Stimulated activated CD4-positive, alpha-beta T cell treated with anti-CD3 and anti-CD28 coated beads, TNF-alpha, amount 100 ng/mL, for 4 hours (primary cell): ENCODE data around the gene ZFAND6.
A peak's percentile ranks its signal among the peaks of the same experiment; 100 is the strongest.

Source experiments
- DNase-seq, 3 experiments: peaks; one replicate each; pipeline ENCODE4 v3.0.0-alpha.2; 2020; ENCODE audit warnings: low read depth in 3 of 3

ZFAND6 gene

DNA sequence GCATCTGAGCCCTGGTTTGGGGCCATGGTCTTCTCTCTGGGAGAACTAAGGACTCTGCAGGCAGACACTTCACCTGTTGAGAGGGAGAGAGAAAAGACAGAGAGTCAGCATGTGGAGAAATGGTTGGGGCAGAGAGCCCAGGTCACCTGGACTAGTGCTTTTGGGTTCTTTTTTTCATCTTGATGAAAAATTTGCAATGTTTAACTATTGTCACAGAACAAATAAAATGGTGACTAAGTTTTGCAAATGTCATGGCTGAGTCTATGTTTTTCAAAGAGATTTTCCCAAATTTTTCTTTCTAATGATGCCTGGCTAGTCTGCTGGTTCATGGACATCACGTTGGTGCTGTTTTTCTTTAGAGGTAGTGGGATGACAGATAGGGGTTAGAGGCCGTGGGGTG lies 111.1 kb downstream of the ZFAND6 start:
- no peak for DNase-seq

DNA sequence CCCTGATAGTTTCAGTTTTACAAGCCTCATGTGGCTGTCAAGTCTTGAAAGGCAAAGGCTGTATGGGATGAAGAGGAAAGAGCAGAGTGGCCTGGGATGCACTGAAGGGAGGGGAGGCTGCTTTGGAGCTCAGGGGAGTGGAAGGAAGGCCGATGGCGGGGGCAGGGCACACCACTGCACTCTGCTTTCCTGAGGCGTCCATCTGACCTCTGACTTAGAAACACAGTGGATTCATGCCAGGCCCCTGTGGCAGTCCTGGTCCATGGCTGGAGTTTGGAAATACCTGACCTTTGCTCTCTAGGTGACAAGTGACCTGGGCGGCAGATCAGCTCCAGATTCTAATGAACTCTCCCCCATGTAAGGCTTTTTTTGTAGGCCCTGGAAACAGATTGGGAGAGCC lies 112.3 kb downstream of the ZFAND6 start:
- DNase-seq: no peak

DNA sequence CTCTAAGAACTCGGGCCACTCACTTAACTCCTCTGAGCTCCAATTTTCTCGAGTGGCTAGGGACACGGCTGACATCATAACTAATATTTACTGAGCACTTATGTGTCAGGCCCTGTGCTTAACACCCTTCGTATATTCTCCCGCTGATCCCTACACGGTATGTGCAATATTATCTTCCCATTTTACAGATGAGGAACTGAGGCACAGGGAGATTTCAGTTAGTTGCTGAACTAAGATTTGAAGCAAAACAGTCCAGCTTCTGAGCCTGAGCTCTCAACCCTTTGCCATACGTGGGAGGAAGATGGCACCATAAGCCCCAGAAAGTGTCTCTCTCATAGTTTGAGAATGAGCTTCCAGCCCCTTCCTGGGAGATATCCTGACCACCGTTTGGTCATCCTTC lies 112.9 kb downstream of the ZFAND6 start:
- DNase-seq: no peak

DNA sequence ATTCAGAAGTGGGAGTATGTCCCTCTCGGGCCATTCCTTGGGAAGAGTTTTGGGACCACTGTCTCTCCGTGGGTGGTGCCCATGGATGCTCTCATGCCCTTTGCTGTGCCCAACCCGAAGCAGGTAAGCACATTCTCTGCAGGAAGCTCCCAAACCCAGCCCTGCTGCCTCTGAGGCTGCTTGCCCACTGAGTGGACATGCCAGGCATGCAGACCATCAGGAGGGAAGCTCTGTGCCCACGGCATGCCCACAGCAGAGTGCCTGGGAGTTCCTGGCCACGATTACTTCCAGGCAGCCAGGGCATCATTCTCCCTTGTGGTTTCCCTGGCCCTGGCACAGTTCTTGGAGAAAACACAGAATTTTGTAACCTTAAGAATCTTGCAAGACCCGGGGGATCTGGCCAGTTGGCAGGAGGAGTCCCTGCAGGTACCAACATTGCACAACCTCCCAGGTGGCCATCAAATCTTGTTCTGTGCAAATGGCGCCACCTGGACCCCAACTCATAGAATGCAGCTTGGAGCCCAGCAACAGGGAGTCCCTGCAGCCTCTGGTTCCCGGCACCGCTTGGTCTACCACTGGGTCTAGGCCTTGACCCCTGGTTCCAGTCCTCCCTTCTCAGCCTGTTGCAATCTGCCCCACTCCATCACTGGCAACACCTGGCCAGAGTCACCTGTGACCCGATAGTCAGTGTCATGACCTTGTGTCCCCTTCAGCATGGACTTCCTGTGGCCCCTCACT lies 113.7 kb downstream of the ZFAND6 start:
- peak; percentile 44 to 52 (median 50) for DNase-seq

DNA sequence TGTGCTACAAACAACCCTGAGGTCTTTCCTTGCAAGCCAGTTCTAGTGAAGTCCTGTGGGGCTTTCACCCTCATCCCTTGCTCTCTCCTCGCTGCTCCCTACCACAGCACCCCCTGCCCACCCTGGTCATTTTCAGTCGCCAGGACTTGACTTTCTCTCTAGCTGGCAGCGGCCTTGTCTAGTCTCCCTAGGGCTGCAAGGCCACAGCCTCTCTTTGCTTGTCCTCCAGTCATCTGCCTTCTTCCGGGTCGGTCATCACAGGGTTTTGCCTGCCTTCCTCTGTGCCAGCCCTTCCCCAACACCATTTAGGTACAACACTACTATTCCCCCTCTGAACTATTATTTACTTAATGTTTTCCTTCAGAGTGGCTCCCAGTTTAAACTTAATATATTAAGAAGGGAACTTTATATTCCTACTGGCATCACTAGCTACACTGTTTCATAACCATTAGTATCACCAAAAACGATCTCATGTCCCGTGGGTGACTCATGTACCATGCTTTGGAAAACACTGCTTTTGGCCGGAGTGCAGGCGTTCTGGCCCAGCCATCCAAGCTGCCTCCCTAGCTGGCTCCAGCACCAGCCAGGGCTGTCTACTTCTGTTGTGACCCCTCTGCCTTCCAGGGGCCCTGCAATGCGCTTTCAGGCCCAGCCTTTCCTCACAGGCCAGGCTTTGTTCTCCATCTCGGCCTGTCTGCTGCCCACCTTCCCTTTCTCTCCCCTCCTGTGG lies 114.7 kb downstream of the ZFAND6 start:
- no peak for DNase-seq

DNA sequence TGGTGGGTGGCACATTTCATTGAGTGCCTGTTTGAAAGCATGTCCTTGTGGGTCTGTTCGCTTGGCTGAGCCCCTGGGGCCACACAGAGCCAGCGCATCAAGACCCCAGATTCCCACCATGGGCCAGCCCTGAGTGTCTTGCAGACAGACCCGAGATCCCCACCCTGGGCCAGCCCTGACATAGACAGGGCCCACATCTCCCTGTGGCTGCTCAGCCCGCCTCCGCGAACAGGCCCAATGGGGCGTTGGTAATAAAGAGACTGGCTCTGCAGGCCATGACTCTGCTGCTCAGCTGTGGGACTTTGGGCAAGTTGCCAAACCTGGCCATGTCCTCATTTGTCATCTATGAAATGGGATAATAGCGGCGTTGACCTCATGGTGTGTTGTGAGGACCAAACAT lies 116.0 kb downstream of the ZFAND6 start:
- DNase-seq: no peak

DNA sequence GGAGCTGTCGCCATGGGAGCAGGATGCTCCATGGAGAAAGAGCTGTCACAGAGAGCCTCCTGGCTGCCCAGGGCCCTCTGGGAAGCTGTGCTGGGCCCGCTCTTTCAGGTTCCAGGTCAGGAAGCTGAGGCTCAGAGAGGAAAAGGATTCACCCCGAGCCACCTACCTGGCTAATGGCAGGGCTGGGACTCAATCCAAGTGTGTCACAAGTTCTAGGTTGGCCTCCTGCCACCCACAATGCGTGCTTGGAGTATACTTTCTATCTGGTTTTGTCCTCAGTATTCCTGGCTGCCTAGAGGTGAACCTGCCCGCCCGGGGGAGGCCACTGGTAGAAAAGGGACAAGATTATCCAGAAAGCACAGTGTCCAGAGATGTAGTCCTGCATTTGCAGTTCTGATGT lies 117.0 kb downstream of the ZFAND6 start:
- DNase-seq: no peak

DNA sequence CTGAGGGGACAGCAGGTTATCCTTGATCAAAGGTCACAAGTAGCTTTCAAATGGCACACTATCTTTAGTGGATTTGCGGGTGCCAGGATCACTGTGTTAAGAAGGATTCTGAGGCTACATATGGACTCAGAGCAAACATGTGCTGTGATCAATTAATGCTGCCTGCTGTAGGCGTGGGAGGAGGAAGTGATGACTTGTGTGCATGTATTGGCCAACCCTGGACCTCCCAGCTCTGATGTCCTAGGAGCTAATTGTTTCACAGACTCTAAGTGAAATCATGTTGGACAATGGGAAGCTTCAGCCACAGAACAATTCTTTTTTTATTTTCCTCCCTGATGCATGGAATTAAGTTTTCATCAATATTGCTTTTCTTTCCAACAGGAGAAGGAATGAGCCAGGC lies 117.7 kb downstream of the ZFAND6 start:
- no peak for DNase-seq

DNA sequence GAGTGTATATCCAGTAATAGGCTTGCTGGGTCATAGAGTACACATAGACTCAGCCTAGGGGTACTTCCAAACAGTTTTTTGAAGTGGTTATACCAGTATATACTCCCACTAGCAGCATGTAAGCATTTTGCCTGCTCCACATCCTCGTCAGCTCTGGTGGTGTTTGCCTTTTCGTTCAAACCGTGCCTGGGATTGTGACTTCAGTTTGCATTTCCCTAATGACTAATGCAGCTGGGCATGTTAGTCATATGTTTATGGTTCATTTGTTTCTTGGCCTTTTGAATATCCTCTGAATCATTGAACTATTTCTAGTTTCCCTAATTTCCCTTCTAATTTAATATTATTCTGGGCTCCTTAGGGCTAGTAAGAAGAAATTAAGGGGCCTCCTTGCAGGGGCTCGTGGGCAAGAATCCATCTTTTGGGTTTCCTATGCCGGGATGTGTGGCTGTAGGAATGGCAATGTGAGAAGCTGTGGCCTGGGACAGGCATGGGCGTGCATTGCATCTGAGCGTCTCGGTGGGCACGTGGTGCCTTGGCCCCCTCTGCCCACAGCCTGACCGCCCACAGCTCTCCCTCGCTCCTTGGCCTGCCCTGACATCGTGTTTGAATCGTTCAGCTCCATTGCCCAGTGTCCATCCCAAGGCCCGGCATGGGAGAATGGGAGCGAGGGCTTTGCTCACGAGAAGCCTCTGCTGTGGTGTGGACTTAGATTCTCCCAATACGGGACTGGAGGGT lies 119.7 kb downstream of the ZFAND6 start:
- no peak for DNase-seq

DNA sequence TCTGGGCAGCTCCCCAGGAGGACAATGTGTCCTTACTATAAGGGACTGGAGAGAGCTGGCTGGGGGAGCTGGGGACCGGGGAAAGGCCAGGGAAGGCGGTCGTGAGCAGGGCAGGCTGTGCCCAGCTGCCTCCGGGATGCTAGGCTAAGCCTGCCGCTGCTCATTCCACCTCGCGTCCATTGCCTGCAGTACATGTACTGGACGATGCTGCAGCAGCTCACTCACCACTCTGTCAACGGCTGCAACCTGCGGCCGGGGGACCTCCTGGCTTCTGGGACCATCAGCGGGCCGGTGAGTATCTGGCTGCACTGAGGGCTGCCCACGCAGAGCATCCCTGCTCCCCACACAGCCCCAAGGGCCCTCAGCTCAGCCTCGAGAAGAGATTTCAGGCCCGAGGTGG lies 120.5 kb downstream of the ZFAND6 start:
- no peak for DNase-seq

DNA sequence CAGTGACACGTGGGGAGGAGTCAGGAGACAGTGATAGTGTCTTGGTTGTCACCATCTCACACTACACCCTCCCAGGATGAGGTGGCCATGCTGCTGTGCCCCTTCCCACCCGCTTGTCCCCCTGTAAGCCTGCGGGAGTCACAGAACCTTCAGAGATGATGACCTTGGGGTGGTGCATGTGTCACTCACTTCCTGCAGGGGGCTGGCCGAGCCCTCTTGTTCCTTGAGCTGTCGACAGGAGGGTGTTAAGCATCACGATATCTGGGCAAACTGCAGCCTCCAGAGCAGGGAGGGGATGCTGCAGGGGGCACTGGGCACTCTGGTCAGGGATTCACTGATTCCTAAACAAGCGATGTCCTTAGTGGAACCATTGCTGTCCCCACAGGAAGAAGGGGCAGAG lies 121.0 kb downstream of the ZFAND6 start:
- DNase-seq: no peak

DNA sequence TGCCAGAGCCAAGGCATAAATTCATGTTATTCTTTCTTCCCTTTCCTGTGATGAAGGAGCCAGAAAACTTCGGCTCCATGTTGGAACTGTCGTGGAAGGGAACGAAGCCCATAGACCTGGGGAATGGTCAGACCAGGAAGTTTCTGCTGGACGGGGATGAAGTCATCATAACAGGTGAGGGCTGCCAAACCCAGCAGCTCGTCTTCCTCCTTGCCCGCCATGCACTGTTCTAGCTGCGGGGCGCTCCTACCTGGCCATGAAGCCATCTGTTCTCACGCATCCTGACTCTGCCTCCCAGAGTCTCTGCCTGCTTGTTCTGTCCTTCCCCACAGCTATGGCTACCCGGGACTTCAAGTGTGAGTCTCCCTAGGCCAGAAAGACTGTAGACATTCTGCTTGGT lies 121.5 kb downstream of the ZFAND6 start:
- no peak for DNase-seq

DNA sequence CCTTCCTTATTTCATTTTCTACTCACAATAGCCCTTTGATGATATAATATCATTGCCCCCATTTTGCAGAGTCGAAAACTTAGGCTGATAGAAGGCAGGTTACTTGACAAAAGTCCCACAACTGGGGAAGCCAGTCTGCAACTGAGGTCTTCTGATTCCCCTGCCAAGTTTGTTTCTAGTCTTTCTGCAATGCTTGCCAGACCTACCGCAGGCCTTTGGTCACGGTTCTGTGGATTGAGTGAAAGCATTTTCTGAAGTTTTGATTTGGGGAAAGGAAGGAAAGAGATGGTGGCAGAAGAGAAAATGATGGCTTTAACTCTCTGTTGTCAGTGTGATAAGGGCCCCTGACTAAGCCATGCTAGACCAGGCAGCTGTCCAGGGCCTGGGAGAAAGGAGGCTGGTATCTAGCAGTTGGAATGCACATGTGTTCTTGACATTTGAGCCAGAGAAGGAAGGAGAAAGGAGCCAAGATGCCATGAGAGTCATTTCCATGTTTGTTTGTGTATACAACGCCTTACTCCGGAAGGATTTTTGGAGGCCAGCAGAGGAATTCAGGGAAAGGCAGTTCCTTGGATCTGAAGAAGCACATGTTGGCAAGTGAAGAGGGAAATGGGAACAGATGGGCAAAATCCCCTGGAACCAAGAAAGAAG lies 123.3 kb downstream of the ZFAND6 start:
- no peak for DNase-seq

DNA sequence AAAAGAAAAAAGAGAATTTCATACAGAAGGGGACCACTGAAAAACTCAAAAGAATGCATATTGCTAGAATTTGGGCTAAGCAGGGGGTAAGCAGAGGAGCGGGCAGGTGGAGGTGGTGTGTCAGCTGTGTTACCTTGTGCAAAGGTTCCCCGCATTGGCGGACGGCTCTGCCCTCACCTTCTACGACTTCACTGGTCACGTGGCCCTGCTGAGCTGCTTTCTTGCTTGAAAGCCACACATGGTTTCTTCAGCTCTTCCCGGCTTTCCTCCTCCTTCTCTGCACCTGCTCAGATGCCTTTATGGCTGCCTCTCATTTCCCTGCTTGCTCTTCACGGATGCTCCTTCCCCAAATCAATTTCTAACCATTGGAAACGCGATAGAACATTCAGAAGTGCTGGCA lies 123.8 kb downstream of the ZFAND6 start:
- DNase-seq: no peak

DNA sequence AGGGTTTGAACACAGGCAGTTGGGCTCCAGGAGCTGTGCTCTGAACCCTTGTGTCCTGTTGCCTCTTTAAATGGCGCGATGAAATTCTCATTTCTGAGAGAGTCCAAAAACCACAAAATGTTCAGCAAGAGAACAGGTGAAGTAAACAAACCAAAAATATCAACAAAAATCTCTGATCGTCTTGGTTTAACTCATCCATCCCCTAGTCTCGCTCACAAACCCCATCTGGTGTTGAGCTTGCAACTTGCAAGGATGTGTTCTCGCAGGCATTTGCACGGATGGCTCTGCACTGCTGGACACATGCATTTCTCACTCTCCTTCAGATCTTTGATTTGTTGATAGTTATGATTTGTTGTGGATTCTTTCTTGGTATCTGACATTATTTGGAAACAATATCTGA lies 124.4 kb downstream of the ZFAND6 start:
- no peak for DNase-seq

DNA sequence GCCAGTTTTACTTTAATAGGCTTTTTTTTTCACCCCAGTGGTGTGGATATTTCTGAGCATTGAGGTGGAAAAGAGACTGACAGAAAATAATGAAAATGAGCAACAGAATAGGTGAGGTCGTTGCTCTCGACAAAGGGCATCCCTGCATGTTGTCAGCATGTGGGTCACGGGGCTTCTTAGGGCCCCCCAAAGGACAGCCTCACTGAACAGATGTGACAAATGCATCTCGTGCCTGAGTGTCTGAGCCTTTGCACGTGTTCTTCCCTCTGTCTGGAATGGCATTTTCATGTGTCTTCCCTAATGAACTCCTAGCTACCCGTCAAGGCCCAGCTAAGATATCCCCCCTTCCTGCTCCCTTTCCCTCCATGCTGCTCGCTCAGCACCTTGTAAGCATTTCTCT lies 125.1 kb downstream of the ZFAND6 start:
- DNase-seq: no peak

DNA sequence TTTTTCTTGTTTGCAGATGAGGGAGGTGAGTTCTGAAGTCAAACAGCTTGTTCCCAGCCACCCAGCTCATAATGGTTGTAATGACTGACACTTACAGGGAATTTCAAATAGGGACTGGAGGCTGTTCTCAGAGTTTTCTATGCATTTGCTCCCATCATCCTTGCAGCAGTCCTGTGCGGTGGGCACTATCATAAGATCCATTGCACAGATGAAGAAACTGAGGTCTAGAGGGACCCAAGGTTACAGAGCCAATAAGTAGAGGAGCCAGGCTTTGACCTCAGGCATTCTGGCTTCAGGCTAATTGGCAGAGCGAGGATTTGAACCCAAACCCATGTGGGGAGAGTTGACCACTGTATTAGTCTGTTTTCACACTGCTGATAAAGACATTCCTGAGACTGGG lies 125.7 kb downstream of the ZFAND6 start:
- DNase-seq: no peak

DNA sequence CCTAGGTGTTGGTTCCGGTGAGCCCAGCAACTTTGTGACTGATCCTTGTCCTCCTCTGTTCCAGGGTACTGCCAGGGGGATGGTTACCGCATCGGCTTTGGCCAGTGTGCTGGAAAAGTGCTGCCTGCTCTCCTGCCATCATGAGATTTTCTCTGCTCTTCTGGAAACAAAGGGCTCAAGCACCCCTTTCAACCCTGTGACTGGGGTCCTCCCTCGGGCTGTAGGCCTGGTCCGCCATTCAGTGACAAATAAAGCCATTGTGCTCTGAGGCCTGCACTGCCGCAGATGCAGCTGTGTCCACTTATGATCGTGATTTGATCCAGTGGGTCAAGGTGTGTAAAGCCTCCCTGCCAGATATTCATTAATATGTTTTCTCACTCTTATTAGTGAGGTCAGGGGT lies 126.6 kb downstream of the ZFAND6 start:
- DNase-seq: no peak

DNA sequence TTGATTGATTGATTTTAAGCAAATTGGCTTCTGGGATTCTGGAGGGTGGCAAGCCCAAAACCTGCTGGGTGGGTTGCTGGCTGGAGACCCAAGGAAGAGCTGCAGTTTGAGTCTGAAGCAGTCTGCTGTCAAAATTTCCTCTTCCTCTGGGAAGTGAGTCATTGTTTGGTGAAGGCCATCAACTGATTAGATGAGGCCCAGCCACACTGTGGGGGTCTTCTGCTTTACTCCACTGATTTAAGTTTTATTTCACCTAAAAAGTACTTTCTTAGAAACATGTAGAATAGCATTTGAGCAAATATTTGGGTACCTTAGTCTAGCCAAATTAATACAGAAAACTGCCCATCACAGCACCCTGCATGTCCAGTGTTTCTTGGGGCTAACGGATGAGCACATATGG lies 127.1 kb downstream of the ZFAND6 start:
- no peak for DNase-seq
